Limb (tissue), 2 donors: ENCODE measurements around the gene NMBR.
A peak's percentile ranks its signal among the peaks of the same experiment; 100 is the strongest.
"Not testable (repeated sequence)": the region's sequence is repeated elsewhere in the genome, so short reads cannot be mapped to it uniquely, and the experiment has no call there.

ENCODE experiments used
- DNase-seq, 2 donors: peaks; one replicate each; pipeline ENCODE4 v3.0.0-alpha.2; 2016; ENCODE audit errors: extremely low spot score in 2 of 2

Gene NMBR

DNA sequence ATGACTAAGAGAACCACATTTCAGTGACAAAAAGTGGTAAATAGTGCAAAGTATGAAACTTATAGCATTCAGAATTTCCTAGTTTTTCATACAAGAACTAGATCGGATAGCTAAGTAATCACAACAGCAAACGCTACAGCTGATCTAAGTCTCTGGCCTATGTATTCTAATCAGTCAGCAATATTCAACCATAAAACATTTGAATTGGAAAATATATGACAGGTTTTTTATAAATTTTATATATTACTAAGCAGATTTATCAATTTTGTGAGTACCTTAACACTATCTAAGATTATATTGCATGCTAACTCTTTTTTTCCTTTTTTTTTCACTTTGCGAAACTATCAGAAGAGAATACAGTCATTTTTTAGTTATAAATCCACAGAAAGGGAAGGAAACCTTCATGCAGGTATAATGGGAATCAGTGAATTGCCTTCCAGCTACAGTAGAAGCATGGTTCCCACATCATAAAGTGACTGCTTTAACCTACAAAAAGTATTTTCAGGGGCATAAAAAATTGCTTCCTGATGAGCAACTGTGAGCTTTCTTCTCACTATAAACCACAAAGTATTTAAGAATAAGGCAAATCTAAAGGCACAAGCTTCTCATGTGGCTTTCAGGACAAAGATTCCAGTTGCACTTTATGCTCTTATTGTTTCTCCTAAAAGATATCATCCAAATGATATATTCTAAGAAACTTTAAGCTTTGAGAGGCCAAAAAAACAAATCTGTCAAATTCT lies 88.2 kb downstream of the NMBR start:
- DNase-seq: no peak

DNA sequence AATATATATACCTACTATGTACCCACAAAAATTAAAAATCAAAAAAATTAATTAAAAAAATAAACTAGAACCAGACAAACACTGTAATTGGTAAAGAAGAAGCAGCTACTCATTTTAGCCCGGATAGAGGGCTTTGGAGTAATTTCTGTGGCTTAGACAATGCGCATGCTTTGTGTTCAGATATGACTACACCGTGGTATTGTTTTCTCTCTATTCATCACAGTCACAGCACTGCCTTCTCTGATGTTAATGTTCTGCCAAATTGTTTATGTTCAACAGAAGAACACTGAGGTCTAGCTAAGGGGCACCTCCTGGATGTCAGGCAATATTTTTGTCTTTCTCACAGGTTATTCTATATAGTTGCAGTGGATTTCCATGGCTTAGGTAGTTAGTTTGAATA lies 91.7 kb downstream of the NMBR start:
- no peak for DNase-seq

DNA sequence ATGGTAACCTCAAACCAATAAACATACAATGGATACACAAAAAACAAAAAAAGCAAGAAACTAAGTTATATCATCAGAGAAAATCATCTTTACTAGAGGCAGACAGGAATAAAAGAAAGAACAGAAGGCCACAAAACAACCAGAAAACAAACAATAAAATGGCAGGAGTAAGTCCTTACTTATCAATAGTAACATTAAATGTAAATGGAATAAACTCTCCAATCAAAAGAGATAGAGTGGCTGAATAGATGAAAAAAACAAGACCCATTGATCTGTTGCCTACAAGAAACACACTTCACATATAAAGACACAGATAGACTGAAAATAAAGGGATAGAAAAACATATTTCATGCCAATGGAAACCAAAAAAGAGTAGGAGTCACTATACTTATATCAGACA lies 95.5 kb downstream of the NMBR start:
- no peak for DNase-seq

DNA sequence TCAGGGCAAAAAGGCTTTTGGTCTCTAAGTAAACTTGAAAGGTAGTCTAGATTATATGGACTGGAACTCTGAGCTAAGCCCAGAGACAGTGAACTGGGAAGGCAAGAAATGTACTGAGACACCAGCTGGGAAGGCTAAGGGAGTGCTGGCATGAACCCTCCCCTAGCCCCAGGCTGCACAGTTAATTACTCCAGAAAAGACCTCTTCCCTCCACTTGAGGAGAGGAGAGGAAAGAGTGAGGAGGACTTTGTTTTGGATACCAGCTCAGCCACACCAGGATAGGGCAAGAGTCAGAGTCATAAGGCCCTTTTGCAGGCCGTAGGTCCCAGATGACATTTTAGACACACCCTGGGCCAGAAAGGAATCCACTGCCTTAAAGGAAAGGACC lies 98.3 kb downstream of the NMBR start:
- DNase-seq: no peak

DNA sequence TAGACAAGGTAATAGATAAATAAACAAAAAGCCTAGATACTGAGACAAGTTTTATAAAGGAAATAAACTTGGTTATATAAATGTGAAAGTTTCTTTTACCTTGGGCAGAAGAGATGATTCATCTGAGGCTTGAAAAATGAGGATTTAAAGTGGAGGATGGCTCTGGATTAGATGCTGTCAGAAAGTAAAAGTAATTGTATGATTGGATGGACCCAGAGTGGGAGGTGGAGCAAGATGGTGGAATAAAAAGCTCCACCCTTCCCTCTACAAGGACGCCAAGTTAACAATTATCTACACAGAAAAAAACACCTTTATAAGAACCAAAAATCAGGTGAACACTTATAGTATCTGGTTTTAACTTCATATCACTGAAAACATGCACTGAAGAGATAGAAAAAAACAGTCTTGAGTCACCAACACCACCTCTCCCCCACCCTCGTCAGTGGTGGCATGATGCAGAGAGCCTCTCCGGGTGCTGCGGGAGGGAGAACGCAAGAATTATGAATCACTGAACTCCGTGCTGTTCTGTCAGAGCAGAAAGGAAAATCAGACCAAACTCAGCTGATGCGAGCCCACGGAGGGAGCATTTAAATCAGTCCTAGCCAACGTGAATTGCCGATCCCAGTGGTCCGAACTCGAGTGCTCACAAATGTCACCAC lies 98.9 kb downstream of the NMBR start:
- no peak for DNase-seq

DNA sequence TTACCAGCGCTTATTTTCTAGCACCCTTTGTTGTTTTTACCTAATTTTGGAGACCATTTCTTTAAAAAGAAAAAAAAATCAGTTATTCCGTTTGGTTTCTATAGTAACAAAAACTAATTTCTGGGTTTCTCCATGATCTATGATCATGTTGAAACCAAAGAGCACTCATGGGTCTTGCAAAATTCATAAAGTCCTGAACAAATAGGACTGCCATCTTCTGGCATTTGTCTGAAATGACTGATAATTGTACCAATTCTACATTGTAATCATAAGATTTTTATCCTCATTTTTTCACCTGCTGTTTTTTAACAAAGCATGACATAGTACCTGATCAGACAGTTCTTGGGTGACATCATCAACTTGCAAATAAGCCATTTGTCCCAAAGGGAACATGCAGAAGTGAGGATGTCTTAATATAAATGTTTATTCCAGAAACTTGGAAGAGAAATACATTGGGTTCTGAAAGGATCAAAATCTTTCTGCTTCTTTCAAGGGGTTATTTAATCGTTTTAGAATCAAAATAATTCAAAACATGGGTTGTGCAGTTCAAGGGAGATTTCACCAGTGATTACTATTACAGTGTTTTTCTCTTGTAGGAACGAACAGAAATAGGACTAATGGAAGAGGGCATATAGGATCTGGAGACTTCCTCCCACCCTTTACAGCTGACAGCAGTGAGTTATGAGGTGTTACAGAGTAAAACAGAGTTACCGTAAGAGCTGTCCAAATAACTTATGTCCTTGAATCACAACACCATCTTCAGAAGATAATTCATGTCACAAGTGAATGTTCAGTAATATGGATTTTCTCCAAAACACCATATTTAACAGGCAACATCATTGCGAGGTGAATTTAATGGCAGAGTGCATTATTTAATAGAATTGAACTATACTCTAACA lies 101.3 kb downstream of the NMBR start:
- peak in 1 of 2 donors; percentile 50 for DNase-seq

DNA sequence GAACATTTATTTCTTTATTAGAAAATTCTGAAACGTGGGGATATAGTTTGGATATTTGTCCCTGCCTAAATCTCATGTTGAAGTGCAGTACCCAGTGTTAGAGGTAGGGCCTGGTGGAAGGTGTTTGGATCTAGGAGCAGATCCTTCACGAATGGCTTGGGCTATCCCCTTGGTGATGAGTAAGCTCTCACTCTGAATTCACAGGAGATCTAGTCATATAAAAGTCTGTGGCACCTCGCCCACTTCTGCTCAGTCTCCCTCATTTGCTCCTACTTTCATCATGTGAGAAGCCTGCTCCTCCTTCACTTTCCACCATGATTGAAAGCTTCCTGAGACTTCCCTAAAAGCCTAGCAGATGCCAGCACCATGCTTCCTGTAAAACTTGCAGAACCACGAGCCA lies 111.0 kb downstream of the NMBR start:
- no peak for DNase-seq

DNA sequence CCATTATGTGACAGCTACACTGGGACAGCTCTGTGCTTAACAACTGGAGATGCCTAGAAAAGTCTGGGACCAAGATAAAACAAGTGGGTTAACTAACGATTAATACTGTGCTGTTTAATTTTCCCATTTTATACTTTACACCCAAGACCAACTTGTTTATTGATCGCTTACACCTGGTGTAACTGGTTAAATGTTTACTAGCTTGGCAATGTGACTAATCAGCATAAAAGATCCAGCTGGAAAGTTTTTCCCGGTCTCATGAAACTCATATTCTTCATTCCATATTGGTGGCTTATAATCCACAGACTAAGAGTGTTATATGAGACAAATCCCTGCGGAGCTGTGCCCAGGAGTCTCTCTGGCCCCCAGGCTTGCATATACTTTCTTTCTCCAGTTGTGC lies 115.9 kb downstream of the NMBR start:
- no peak for DNase-seq

DNA sequence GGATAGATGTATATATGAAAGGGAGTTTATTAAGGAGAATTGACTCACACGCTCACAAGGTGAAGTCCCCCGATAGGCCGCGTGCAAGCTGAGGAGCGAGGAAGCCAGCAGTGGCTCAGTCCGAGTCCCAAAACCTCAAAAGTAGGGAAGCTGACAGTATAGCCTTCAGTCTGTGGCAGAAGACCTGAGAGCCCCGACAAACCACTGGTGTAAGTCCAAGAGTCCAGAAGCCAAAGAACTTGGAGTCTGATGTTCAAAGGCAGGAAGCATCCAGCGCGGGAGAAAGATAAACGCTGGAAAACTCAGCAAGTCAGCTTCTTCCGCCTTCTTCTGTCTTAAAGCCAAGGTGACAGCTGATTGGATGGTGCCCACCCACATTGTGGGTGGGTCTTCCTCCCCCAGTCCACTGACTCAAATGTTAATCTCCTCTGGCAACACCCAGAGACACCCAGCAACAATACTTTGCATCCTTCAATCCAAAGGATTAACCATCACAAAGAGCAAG lies 116.8 kb downstream of the NMBR start:
- DNase-seq: no peak

DNA sequence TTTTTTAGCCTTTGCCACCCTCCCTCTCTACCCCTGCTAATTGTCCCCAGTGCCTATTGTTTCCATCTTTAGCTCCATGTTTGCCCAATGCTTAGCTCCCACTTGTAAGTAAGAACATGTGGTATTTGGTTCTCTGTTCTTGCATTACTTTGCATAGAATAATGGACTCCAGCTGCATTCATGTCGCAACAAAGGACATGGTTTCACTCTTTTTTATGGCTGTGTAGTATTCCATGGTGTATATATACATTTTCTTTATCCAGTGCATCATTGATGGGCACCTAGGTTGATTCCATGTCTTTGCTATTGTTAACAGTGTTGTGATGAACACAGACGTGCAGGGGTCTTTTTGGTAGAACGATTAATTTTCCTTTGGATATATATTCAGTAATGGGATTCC lies 118.4 kb downstream of the NMBR start:
- no peak for DNase-seq

DNA sequence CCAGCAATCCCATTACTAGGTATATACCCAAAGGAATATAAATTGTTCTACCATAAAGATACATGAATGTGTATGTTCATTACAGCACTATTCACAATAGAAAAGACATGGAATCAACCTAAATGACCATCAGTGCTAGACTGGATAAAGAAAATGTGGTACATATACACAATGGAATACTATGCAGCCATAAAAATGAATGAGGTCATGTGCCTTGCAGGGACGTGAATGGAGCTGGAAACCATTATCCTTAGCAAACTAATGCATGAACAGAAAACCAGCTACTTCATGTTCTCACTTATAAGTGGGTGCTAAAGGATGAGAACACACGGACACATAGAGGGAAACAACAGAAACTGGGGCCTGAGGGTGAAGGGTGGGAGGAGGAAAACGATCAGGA lies 119.1 kb downstream of the NMBR start:
- DNase-seq: not testable (repeated sequence)

DNA sequence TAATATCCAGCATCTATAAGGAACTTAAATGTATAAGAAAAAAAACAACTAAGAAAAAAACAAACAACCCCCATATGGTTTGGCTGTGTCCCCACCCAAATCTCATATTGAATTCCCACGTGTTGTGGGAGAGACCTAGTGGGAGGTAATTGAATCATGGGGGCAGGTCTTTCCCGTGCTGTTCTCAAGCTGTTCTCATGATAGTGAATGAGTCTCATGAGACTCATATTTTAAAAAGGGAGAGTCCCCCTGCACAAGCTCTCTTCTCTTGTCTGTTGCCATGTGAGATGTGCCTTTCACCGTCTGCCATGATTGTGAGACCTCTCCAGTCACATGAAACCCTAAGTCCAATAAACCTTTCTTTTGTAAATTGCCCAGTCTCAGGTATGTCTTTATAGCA lies 119.8 kb downstream of the NMBR start:
- no peak for DNase-seq

DNA sequence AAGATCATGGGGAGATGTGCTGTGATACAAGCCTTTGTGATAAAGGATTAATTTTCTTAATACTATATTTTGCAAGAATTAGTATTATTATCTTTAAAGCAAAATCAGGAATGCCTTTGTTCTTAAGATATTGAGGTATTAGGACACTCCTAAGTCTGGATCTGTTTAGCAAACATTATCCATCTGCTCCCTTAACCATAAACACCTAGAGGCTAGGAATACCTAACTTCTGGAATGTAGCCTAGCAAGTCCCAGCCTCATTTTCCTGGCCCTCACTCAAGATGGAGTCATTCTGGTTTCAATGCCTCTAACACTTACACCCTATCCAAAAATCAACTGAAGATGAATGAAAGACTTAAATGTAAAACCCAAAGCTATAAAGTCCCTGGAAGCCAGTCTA lies 120.5 kb downstream of the NMBR start:
- DNase-seq: no peak
